ENCODE results near the gene ERC1.

The ERC1 gene

DNA sequence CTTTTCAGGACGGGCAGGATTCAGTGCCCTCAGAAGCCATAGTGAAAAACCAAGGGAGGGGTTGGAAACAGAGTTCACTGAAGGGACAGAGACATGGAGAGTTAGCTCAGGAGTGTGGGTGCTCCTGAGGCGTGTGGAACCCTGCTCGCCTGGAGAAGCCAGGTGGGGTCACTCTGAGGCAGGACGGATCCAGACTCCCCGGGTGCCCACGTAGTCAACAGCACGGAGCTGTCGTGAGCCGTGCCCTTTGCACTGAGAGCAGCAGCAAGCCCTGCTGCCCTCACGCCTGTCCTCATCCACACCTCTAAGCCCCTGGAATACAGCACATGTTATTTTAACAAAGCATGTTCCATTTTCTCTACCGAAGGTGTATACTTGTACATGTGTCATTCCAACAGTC is 488.6 kb downstream of the ERC1 start:
- DNase-seq (ENCODE audit: low read depth in 2 of 2), result no peak

GRCh38 chr12:1481326-1481725 is 490.3 kb downstream of the ERC1 start:
- no peak for DNase-seq (ENCODE audit: low read depth in 2 of 2)

- DNase-seq (ENCODE audit: low read depth in 2 of 2), result no peak
Observed at GRCh38 chr12:1481906-1482305, 490.9 kb downstream of the ERC1 start.

- DNase-seq (ENCODE audit: low read depth in 2 of 2), result no peak
Observed at GRCh38 chr12:1488908-1489381, 497.9 kb downstream of the ERC1 start.

GRCh38 chr12:1491983-1492697 is 501.1 kb downstream of the ERC1 start:
- no peak for DNase-seq (ENCODE audit: low read depth in 2 of 2)

GRCh38 chr12:1493781-1494565 is 502.9 kb downstream of the ERC1 start:
- no peak for DNase-seq (ENCODE audit: low read depth in 2 of 2)

DNA sequence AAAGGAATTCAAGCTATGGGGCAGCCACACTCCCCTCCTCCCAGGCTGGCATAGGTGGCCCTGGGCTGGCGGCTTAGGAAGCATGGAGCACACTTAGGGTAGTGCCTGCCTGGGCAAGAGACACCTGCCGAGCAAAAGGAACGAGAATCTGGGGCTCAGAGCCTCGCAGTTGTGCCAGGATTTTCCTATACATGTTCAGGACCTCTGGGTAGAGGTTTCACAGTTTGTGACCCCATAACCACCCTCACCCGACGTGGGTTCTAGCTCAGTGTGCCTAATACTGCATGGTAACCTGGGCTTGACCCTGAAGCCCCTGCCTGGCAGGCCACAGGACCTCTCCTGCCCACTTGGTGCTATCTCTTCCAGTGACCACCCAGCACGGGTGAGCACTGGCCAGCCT is 503.8 kb downstream of the ERC1 start:
- DNase-seq (ENCODE audit: low read depth in 2 of 2), result no peak

- DNase-seq (ENCODE audit: low read depth in 2 of 2), result no peak
Observed at GRCh38 chr12:1496162-1496900, 505.3 kb downstream of the ERC1 start.

- DNase-seq (ENCODE audit: low read depth in 2 of 2), result no peak
Observed at GRCh38 chr12:1497161-1497560, 506.1 kb downstream of the ERC1 start.

- no peak for DNase-seq (ENCODE audit: low read depth in 2 of 2)
Observed at GRCh38 chr12:1498199-1498740, 507.2 kb downstream of the ERC1 start.

DNA sequence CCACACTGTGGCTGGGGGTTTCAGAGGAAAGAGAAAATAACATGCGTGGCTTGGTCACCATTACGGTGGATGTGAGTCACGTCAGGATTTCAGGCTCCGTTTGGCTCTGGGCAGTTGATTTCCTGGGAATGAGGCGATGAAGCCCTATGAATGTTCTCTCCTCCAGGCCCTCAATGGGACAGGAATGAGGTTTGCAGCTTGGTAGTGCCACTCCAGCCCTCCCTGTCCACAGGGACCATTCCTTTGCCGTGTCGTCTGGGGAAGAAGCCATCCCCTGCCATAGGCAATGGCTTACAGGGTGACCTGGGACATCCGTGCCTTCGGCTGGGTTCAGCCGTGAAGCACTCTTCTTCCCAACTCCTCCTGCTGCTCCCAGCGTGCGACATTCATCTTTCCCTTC is 508.3 kb downstream of the ERC1 start:
- no peak for DNase-seq (ENCODE audit: low read depth in 2 of 2)

DNA sequence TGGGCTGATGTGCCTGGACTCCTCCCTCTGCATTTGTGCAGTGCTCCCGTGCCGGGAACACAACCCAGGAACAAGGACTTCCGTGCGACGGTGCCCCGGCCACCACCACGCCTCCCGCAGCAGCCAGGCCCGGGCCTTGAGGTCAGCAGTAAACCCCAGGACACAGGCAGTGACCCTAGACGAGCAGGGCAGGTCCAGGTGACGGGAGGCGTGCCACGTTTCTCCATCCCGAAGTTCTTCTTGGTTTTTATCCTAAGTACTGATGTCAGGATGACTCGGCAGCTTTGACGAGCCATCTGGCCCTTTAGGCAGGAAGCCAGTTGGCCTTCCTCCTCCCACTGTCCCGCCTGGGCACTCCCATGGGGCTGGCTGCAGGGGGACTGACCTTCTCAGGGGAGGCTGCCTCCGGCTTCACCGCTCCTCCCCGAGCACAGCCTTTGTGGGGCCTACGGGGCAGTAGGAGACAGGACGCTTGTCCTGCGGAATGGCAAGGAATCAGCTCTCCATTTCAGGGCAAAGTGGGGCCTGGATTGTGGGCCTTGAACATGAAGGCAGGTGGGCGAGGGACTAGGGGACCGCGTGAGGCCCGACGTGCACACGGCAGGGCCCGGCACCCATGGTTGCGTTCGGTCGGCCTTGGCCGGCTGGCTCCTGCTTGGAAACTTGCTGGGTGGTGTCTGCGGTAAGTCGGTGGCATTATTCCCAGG is 509.2 kb downstream of the ERC1 start:
- no peak for DNase-seq (ENCODE audit: low read depth in 2 of 2)

GRCh38 chr12:1501001-1501400 is 510.0 kb downstream of the ERC1 start:
- no peak for DNase-seq (ENCODE audit: low read depth in 2 of 2)

- DNase-seq (ENCODE audit: low read depth in 2 of 2), result no peak
Observed at GRCh38 chr12:1501695-1502378, 510.8 kb downstream of the ERC1 start.

GRCh38 chr12:1502379-1502720 is 511.3 kb downstream of the ERC1 start:
- DNase-seq (ENCODE audit: low read depth in 2 of 2), result no peak

DNA sequence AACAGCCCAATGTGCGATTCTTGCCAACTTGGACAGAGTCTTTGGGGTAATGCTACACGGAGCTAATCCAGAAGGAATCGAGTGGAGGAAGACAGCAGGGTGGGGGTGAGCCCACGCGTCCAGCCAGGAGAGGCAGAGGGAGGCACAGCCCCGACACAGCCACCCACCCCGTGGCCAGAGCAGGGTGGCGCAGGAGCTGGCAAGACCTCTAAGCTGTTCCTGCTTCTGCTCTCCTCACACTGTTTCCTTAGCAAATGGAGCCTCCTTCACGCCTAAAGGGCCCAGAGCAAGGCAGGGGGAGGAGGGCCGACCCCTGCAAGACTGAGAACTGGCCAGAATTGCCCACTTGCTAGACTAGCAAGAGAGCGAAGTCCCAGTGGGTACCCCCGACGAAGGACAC is 511.8 kb downstream of the ERC1 start:
- DNase-seq (ENCODE audit: low read depth in 2 of 2), result no peak

GRCh38 chr12:1503281-1503711 is 512.3 kb downstream of the ERC1 start:
- DNase-seq (ENCODE audit: low read depth in 2 of 2), result no peak

GRCh38 chr12:1504304-1504894 is 513.4 kb downstream of the ERC1 start:
- DNase-seq (ENCODE audit: low read depth in 2 of 2), result no peak

GRCh38 chr12:1504895-1505311 is 513.9 kb downstream of the ERC1 start:
- no peak for DNase-seq (ENCODE audit: low read depth in 2 of 2)

DNA sequence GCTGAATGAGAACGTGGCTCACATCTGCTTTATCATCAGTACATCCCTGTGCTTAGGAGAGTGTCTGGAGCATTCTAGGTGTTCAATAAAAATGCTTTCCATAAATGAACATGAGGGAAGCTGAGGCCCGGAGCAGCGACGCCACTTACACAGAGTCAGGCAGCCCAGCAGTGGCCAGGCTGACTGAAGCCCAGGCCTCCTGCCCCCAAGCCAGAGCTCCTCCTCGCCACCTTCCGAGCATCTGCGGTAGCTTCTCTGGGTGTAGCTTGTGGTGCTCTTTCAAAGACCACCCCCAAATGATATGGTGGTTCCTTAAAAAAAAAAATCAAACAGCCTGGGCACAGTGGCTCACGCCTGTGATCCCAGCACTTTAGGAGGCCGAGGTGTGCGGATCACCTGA is 514.6 kb downstream of the ERC1 start:
- DNase-seq (ENCODE audit: low read depth in 2 of 2), result no peak

DNA sequence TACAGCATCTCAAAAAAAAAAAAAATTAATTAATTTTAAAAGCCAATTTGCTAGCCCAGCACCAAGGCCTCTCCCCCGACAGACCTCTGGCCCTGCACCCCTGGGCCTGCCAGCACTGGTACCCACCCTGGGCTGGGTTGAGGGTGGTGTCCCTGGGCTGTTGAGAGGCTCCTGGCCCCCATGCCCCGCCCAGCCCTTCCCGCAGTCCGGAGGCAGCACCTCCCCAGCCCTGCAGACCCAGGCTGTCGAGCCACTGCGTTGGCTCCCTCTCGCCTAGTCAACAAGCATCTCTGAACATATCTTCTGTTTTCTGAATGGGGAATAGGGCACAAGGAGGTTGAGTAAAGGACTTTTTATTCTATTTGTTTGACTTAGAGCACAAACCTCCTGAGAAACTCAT is 516.3 kb downstream of the ERC1 start:
- no peak for DNase-seq (ENCODE audit: low read depth in 2 of 2)
